Measurements from ENCODE around the gene CD4.
A peak's percentile ranks its signal among the peaks of the same experiment; 100 is the strongest.

The CD4 gene

GRCh38 chr12:6752921-6753771, 36.2 kb upstream of the CD4 start, which contains the start of gene MLF2:
Gene MLF2, minus strand, starts transcription at chr12:6753141. Its CDS starts 807 bp downstream, at chr12:6752334.
- Histone ChIP-seq H3K9ac (ENCODE audit: low read length) (peak within 1 kb of the TSS; percentile 98), H3K36me3 (ENCODE audit: control insufficient read depth, insufficient read depth, low read length, severe bottlenecking) (peaks cover 37% of the 10 kb centered on the region), H3K9me3 (ENCODE audit: control insufficient read depth, low read length) (no peaks in the 10 kb centered on the region), H3K4me1 (ENCODE audit: control insufficient read depth, insufficient read depth, low read length) (peaks cover 27% of the 10 kb centered on the region), H3K27me3 (replicated peaks; ENCODE audit: control insufficient read depth, insufficient read depth, low read length) (no peaks in the 10 kb centered on the region), H3K4me3 (ENCODE audit: low read length) (peak within 1 kb of the TSS; percentile 89)
- DNase-seq (ENCODE audit: low read depth): peak; percentile 99

GRCh38 chr12:6753772-6754356, 35.5 kb upstream of the CD4 start:
- H3K9ac ChIP-seq (ENCODE audit: low read length): peak overlapping the region; percentile 98
- H3K4me3 ChIP-seq (ENCODE audit: low read length): no peak overlapping the region
- H3K9me3 ChIP-seq (ENCODE audit: control insufficient read depth, low read length): no peaks in the 10 kb centered on the region
- no peak for DNase-seq (ENCODE audit: low read depth)
- H3K36me3 ChIP-seq (ENCODE audit: control insufficient read depth, insufficient read depth, low read length, severe bottlenecking): peaks cover 30% of the 10 kb centered on the region
- H3K27me3 ChIP-seq (replicated peaks; ENCODE audit: control insufficient read depth, insufficient read depth, low read length): no peaks in the 10 kb centered on the region
- H3K4me1 ChIP-seq (ENCODE audit: control insufficient read depth, insufficient read depth, low read length): peaks cover 27% of the 10 kb centered on the region

GRCh38 chr12:6754411-6754810, 34.9 kb upstream of the CD4 start:
- H3K4me3 ChIP-seq (ENCODE audit: low read length): no peak overlapping the region
- peaks cover 27% of the 10 kb centered on the region for H3K4me1 ChIP-seq (ENCODE audit: control insufficient read depth, insufficient read depth, low read length)
- peak overlapping the region; percentile 98 for H3K9ac ChIP-seq (ENCODE audit: low read length)
- no peaks in the 10 kb centered on the region for H3K9me3 ChIP-seq (ENCODE audit: control insufficient read depth, low read length)
- H3K36me3 ChIP-seq (ENCODE audit: control insufficient read depth, insufficient read depth, low read length, severe bottlenecking): peaks cover 25% of the 10 kb centered on the region
- H3K27me3 ChIP-seq (replicated peaks; ENCODE audit: control insufficient read depth, insufficient read depth, low read length): no peaks in the 10 kb centered on the region
- no peak for DNase-seq (ENCODE audit: low read depth)

GRCh38 chr12:6757028-6757690, 32.2 kb upstream of the CD4 start:
- Histone ChIP-seq H3K9me3 (ENCODE audit: control insufficient read depth, low read length) (no peaks in the 10 kb centered on the region), H3K9ac (ENCODE audit: low read length) (no peak overlapping the region), H3K27me3 (replicated peaks; ENCODE audit: control insufficient read depth, insufficient read depth, low read length) (no peaks in the 10 kb centered on the region), H3K4me1 (ENCODE audit: control insufficient read depth, insufficient read depth, low read length) (peaks cover 11% of the 10 kb centered on the region), H3K4me3 (ENCODE audit: low read length) (no peak overlapping the region), H3K36me3 (ENCODE audit: control insufficient read depth, insufficient read depth, low read length, severe bottlenecking) (no peaks in the 10 kb centered on the region)
- no peak for DNase-seq (ENCODE audit: low read depth)

GRCh38 chr12:6758506-6759095, 30.7 kb upstream of the CD4 start:
- Histone ChIP-seq H3K4me1 (ENCODE audit: control insufficient read depth, insufficient read depth, low read length) (peaks cover 12% of the 10 kb centered on the region), H3K4me3 (ENCODE audit: low read length) (no peak overlapping the region), H3K9me3 (ENCODE audit: control insufficient read depth, low read length) (no peaks in the 10 kb centered on the region), H3K9ac (ENCODE audit: low read length) (no peak overlapping the region), H3K36me3 (ENCODE audit: control insufficient read depth, insufficient read depth, low read length, severe bottlenecking) (no peaks in the 10 kb centered on the region), H3K27me3 (replicated peaks; ENCODE audit: control insufficient read depth, insufficient read depth, low read length) (no peaks in the 10 kb centered on the region)
- DNase-seq (ENCODE audit: low read depth): no peak

GRCh38 chr12:6759741-6760140, 29.6 kb upstream of the CD4 start:
- Histone ChIP-seq H3K9me3 (ENCODE audit: control insufficient read depth, low read length) (no peaks in the 10 kb centered on the region), H3K4me1 (ENCODE audit: control insufficient read depth, insufficient read depth, low read length) (peaks cover 10% of the 10 kb centered on the region), H3K27me3 (replicated peaks; ENCODE audit: control insufficient read depth, insufficient read depth, low read length) (no peaks in the 10 kb centered on the region), H3K9ac (ENCODE audit: low read length) (no peak overlapping the region), H3K4me3 (ENCODE audit: low read length) (no peak overlapping the region), H3K36me3 (ENCODE audit: control insufficient read depth, insufficient read depth, low read length, severe bottlenecking) (no peaks in the 10 kb centered on the region)
- no peak for DNase-seq (ENCODE audit: low read depth)

- Histone ChIP-seq H3K4me3 (ENCODE audit: low read length) (peak overlapping the region; percentile 65), H3K27me3 (replicated peaks; ENCODE audit: control insufficient read depth, insufficient read depth, low read length) (no peaks in the 10 kb centered on the region), H3K9me3 (ENCODE audit: control insufficient read depth, low read length) (no peaks in the 10 kb centered on the region), H3K9ac (ENCODE audit: low read length) (peak overlapping the region; percentile 70), H3K4me1 (ENCODE audit: control insufficient read depth, insufficient read depth, low read length) (peaks cover 29% of the 10 kb centered on the region), H3K36me3 (ENCODE audit: control insufficient read depth, insufficient read depth, low read length, severe bottlenecking) (no peaks in the 10 kb centered on the region)
- no peak for DNase-seq (ENCODE audit: low read depth)
Measured at GRCh38 chr12:6763380-6763779, 25.9 kb upstream of the CD4 start.

- H3K27me3 ChIP-seq (replicated peaks; ENCODE audit: control insufficient read depth, insufficient read depth, low read length): no peaks in the 10 kb centered on the region
- H3K4me1 ChIP-seq (ENCODE audit: control insufficient read depth, insufficient read depth, low read length): peaks cover 32% of the 10 kb centered on the region
- H3K9me3 ChIP-seq (ENCODE audit: control insufficient read depth, low read length): no peaks in the 10 kb centered on the region
- H3K9ac ChIP-seq (ENCODE audit: low read length): peak overlapping the region; percentile 70
- no peaks in the 10 kb centered on the region for H3K36me3 ChIP-seq (ENCODE audit: control insufficient read depth, insufficient read depth, low read length, severe bottlenecking)
- peak; percentile 97 for DNase-seq (ENCODE audit: low read depth)
- peak overlapping the region; percentile 65 for H3K4me3 ChIP-seq (ENCODE audit: low read length)
Measured at GRCh38 chr12:6764011-6764828, 25.1 kb upstream of the CD4 start.

GRCh38 chr12:6765048-6765633, 24.2 kb upstream of the CD4 start:
- Histone ChIP-seq H3K4me3 (ENCODE audit: low read length) (peak overlapping the region; percentile 90), H3K9me3 (ENCODE audit: control insufficient read depth, low read length) (no peaks in the 10 kb centered on the region), H3K4me1 (ENCODE audit: control insufficient read depth, insufficient read depth, low read length) (peaks cover 32% of the 10 kb centered on the region), H3K36me3 (ENCODE audit: control insufficient read depth, insufficient read depth, low read length, severe bottlenecking) (peaks cover 6% of the 10 kb centered on the region), H3K9ac (ENCODE audit: low read length) (no peak overlapping the region), H3K27me3 (replicated peaks; ENCODE audit: control insufficient read depth, insufficient read depth, low read length) (no peaks in the 10 kb centered on the region)
- peak; percentile 34 for DNase-seq (ENCODE audit: low read depth)

Data from adipocyte (in vitro differentiated cells).